ENCODE results near the gene RUBCN. TPM values are rescaled to one million over a fixed set of nuclear protein-coding genes. Genes with fewer than 3 reads are reported as not detected.
"Not testable (repeated sequence)": the region's sequence is repeated elsewhere in the genome, so short reads cannot be mapped to it uniquely, and the experiment has no call there.

RUBCN gene
- polyA plus RNA-seq, 1 donor = 15.9 TPM

GRCh38 chr3:197737319-197737649 lies 580 bp upstream of the RUBCN start:
- H3K4me1 ChIP-seq (ENCODE audit: control insufficient read depth, insufficient read depth, low read length) = peaks cover 6% of the 10 kb centered on the region
- no peaks in the 10 kb centered on the region for H3K36me3 ChIP-seq (ENCODE audit: control insufficient read depth, insufficient read depth, low read length)
- H3K27ac ChIP-seq (ENCODE audit: low read length) = peak overlapping the region; percentile 95
- no peaks in the 10 kb centered on the region for H3K27me3 ChIP-seq (ENCODE audit: control insufficient read depth, insufficient read depth, low read length)
- no peak for DNase-seq
- H3K4me3 ChIP-seq (ENCODE audit: low read length) = peak overlapping the region; percentile 79
- WGBS (ENCODE audit: insufficient coverage, low lambda C conversion rate) = 0% methylated on average over 2 of the region's 6 CpGs
- no peaks in the 10 kb centered on the region for H3K9me3 ChIP-seq (ENCODE audit: control insufficient read depth, low read depth, low read length)

- H3K4me1 ChIP-seq (ENCODE audit: control insufficient read depth, insufficient read depth, low read length) = peaks cover 6% of the 10 kb centered on the region
- no CpG with 5 or more reads among the region's 17 CpGs for WGBS (ENCODE audit: insufficient coverage, low lambda C conversion rate)
- no peaks in the 10 kb centered on the region for H3K27me3 ChIP-seq (ENCODE audit: control insufficient read depth, insufficient read depth, low read length)
- peak; percentile 31 to 72 for DNase-seq
- H3K9me3 ChIP-seq (ENCODE audit: control insufficient read depth, low read depth, low read length) = no peaks in the 10 kb centered on the region
- peak overlapping the region; percentile 54 for H3K4me3 ChIP-seq (ENCODE audit: low read length)
- H3K36me3 ChIP-seq (ENCODE audit: control insufficient read depth, insufficient read depth, low read length) = no peaks in the 10 kb centered on the region
- H3K27ac ChIP-seq (ENCODE audit: low read length) = peak overlapping the region; percentile 84
These were observed 654 bp downstream of the RUBCN start for GRCh38 chr3:197736010-197736490.

- no peak overlapping the region for H3K4me3 ChIP-seq (ENCODE audit: low read length)
- no peaks in the 10 kb centered on the region for H3K9me3 ChIP-seq (ENCODE audit: control insufficient read depth, low read depth, low read length)
- no peaks in the 10 kb centered on the region for H3K27me3 ChIP-seq (ENCODE audit: control insufficient read depth, insufficient read depth, low read length)
- peaks cover 6% of the 10 kb centered on the region for H3K4me1 ChIP-seq (ENCODE audit: control insufficient read depth, insufficient read depth, low read length)
- no peaks in the 10 kb centered on the region for H3K36me3 ChIP-seq (ENCODE audit: control insufficient read depth, insufficient read depth, low read length)
- H3K27ac ChIP-seq (ENCODE audit: low read length) = peak overlapping the region; percentile 84
- no CpG with 5 or more reads among the region's 7 CpGs for WGBS (ENCODE audit: insufficient coverage, low lambda C conversion rate)
- DNase-seq = peak in 1 of 2 donors; percentile 20
These were observed 1.9 kb downstream of the RUBCN start for GRCh38 chr3:197734667-197735318.

GRCh38 chr3:197733042-197733441 lies 3.7 kb downstream of the RUBCN start:
- no peak for DNase-seq
- Histone ChIP-seq H3K4me1 (ENCODE audit: control insufficient read depth, insufficient read depth, low read length) (peaks cover 6% of the 10 kb centered on the region), H3K4me3 (ENCODE audit: low read length) (no peak overlapping the region), H3K36me3 (ENCODE audit: control insufficient read depth, insufficient read depth, low read length) (no peaks in the 10 kb centered on the region), H3K9me3 (ENCODE audit: control insufficient read depth, low read depth, low read length) (no peaks in the 10 kb centered on the region), H3K27me3 (ENCODE audit: control insufficient read depth, insufficient read depth, low read length) (no peaks in the 10 kb centered on the region), H3K27ac (ENCODE audit: low read length) (no peak overlapping the region)
- WGBS (ENCODE audit: insufficient coverage, low lambda C conversion rate) = 83% methylated on average over 1 of the region's 4 CpGs

- H3K27ac ChIP-seq (ENCODE audit: low read length); H3K4me3 ChIP-seq (ENCODE audit: low read length); H3K36me3 ChIP-seq (ENCODE audit: control insufficient read depth, insufficient read depth, low read length); H3K4me1 ChIP-seq (ENCODE audit: control insufficient read depth, insufficient read depth, low read length); H3K9me3 ChIP-seq (ENCODE audit: control insufficient read depth, low read depth, low read length); H3K27me3 ChIP-seq (ENCODE audit: control insufficient read depth, insufficient read depth, low read length); DNase-seq: not testable (repeated sequence)
- no CpG with 5 or more reads among the region's 27 CpGs for WGBS (ENCODE audit: insufficient coverage, low lambda C conversion rate)
These were observed 5.2 kb downstream of the RUBCN start for GRCh38 chr3:197731483-197731882.

- H3K27me3 ChIP-seq (ENCODE audit: control insufficient read depth, insufficient read depth, low read length); H3K9me3 ChIP-seq (ENCODE audit: control insufficient read depth, low read depth, low read length); H3K27ac ChIP-seq (ENCODE audit: low read length); H3K4me1 ChIP-seq (ENCODE audit: control insufficient read depth, insufficient read depth, low read length); H3K36me3 ChIP-seq (ENCODE audit: control insufficient read depth, insufficient read depth, low read length); DNase-seq; H3K4me3 ChIP-seq (ENCODE audit: low read length): not testable (repeated sequence)
- WGBS (ENCODE audit: insufficient coverage, low lambda C conversion rate) = no CpG with 5 or more reads among the region's 5 CpGs
These were observed 5.9 kb downstream of the RUBCN start for GRCh38 chr3:197730770-197731169.

- no peaks in the 10 kb centered on the region for H3K4me1 ChIP-seq (ENCODE audit: control insufficient read depth, insufficient read depth, low read length)
- no peak overlapping the region for H3K4me3 ChIP-seq (ENCODE audit: low read length)
- H3K36me3 ChIP-seq (ENCODE audit: control insufficient read depth, insufficient read depth, low read length) = no peaks in the 10 kb centered on the region
- H3K27me3 ChIP-seq (ENCODE audit: control insufficient read depth, insufficient read depth, low read length) = no peaks in the 10 kb centered on the region
- no peaks in the 10 kb centered on the region for H3K9me3 ChIP-seq (ENCODE audit: control insufficient read depth, low read depth, low read length)
- WGBS (ENCODE audit: insufficient coverage, low lambda C conversion rate) = 100% methylated on average over 1 of the region's 2 CpGs
- DNase-seq = no peak
- no peak overlapping the region for H3K27ac ChIP-seq (ENCODE audit: low read length)
These were observed 6.5 kb downstream of the RUBCN start for GRCh38 chr3:197730200-197730599.

GRCh38 chr3:197728487-197728886 lies 8.2 kb downstream of the RUBCN start:
- Histone ChIP-seq H3K27ac (ENCODE audit: low read length) (no peak overlapping the region), H3K9me3 (ENCODE audit: control insufficient read depth, low read depth, low read length) (no peaks in the 10 kb centered on the region), H3K4me3 (ENCODE audit: low read length) (no peak overlapping the region), H3K4me1 (ENCODE audit: control insufficient read depth, insufficient read depth, low read length) (no peaks in the 10 kb centered on the region), H3K27me3 (ENCODE audit: control insufficient read depth, insufficient read depth, low read length) (no peaks in the 10 kb centered on the region), H3K36me3 (ENCODE audit: control insufficient read depth, insufficient read depth, low read length) (no peaks in the 10 kb centered on the region)
- WGBS (ENCODE audit: insufficient coverage, low lambda C conversion rate) = 100% methylated on average over 2 of the region's 8 CpGs
- DNase-seq = no peak

- H3K9me3 ChIP-seq (ENCODE audit: control insufficient read depth, low read depth, low read length); H3K27me3 ChIP-seq (ENCODE audit: control insufficient read depth, insufficient read depth, low read length); H3K4me3 ChIP-seq (ENCODE audit: low read length); H3K36me3 ChIP-seq (ENCODE audit: control insufficient read depth, insufficient read depth, low read length); DNase-seq; H3K4me1 ChIP-seq (ENCODE audit: control insufficient read depth, insufficient read depth, low read length); H3K27ac ChIP-seq (ENCODE audit: low read length): not testable (repeated sequence)
- WGBS (ENCODE audit: insufficient coverage, low lambda C conversion rate) = no CpG with 5 or more reads among the region's 3 CpGs
These were observed 8.8 kb downstream of the RUBCN start for GRCh38 chr3:197727878-197728277.

GRCh38 chr3:197722734-197723133 lies 14.0 kb downstream of the RUBCN start:
- WGBS (ENCODE audit: insufficient coverage, low lambda C conversion rate) = no CpG with 5 or more reads among the region's 2 CpGs
- no peak overlapping the region for H3K4me3 ChIP-seq (ENCODE audit: low read length)
- no peaks in the 10 kb centered on the region for H3K27me3 ChIP-seq (ENCODE audit: control insufficient read depth, insufficient read depth, low read length)
- peaks cover 4% of the 10 kb centered on the region for H3K9me3 ChIP-seq (ENCODE audit: control insufficient read depth, low read depth, low read length)
- no peak overlapping the region for H3K27ac ChIP-seq (ENCODE audit: low read length)
- no peaks in the 10 kb centered on the region for H3K36me3 ChIP-seq (ENCODE audit: control insufficient read depth, insufficient read depth, low read length)
- H3K4me1 ChIP-seq (ENCODE audit: control insufficient read depth, insufficient read depth, low read length) = no peaks in the 10 kb centered on the region
- no peak for DNase-seq

GRCh38 chr3:197720694-197721093 lies 16.0 kb downstream of the RUBCN start:
- no peaks in the 10 kb centered on the region for H3K27me3 ChIP-seq (ENCODE audit: control insufficient read depth, insufficient read depth, low read length)
- H3K36me3 ChIP-seq (ENCODE audit: control insufficient read depth, insufficient read depth, low read length) = peaks cover 8% of the 10 kb centered on the region
- peaks cover 4% of the 10 kb centered on the region for H3K9me3 ChIP-seq (ENCODE audit: control insufficient read depth, low read depth, low read length)
- 62% methylated on average over 4 of the region's 10 CpGs for WGBS (ENCODE audit: insufficient coverage, low lambda C conversion rate)
- H3K4me3 ChIP-seq (ENCODE audit: low read length) = no peak overlapping the region
- H3K27ac ChIP-seq (ENCODE audit: low read length) = no peak overlapping the region
- H3K4me1 ChIP-seq (ENCODE audit: control insufficient read depth, insufficient read depth, low read length) = no peaks in the 10 kb centered on the region
- no peak for DNase-seq

Measured in large intestine (tissue), 3 donors.